GM23338 (cell line): Measurements from ENCODE around the gene MFAP3L. TPM values are rescaled to one million over a fixed set of nuclear protein-coding genes. Genes with fewer than 3 reads are reported as not detected.

Source experiments
- ATAC-seq: fragments of 200-7000 bp; cut with Tn5 transposase; 3 replicates; pipeline ENCODE4 v1.9.1; 2020
- DNase-seq: peaks from one replicate; pipeline ENCODE4 v3.0.0-alpha.2; 2015; ENCODE audit warnings: low spot score
- H2AFZ ChIP-seq: fragments of 200-600 bp; sonication (generic); 2 replicates; pipeline ENCODE4 v1.8.0; 2016; ENCODE audit warnings: antibody characterized with exemption, mild to moderate bottlenecking, moderate library complexity
- H3F3A ChIP-seq: fragments of 200-600 bp; sonication (generic); replicated peaks from 2 replicates; pipeline ENCODE4 v1.8.0; 2017; ENCODE audit warnings: antibody characterized with exemption, mixed run types, low read depth
- H3K27ac ChIP-seq: fragments of 200-600 bp; sonication (generic); 2 replicates; pipeline ENCODE4 v1.6.1; 2016; ENCODE audit warnings: low read depth
- H3K27me3 ChIP-seq: fragments of 200-600 bp; sonication (generic); 2 replicates; pipeline ENCODE4 v1.8.0; 2016; ENCODE audit warnings: mild to moderate bottlenecking, mixed run types, moderate library complexity; ENCODE audit not compliant: insufficient read depth
- H3K36me3 ChIP-seq: fragments of 200-600 bp; sonication (generic); 2 replicates; pipeline ENCODE4 v1.8.0; 2016; ENCODE audit warnings: mild to moderate bottlenecking; ENCODE audit not compliant: insufficient read depth
- H3K4me1 ChIP-seq: fragments of 200-600 bp; sonication (generic); 2 replicates; pipeline ENCODE4 v1.8.0; 2016; ENCODE audit warnings: mild to moderate bottlenecking, moderate library complexity; ENCODE audit not compliant: insufficient read depth
- H3K4me2 ChIP-seq: fragments of 200-600 bp; sonication (generic); 2 replicates; pipeline ENCODE4 v1.7.1; 2017; ENCODE audit warnings: mixed run types
- H3K4me3 ChIP-seq: fragments of 200-600 bp; sonication (generic); 2 replicates; pipeline ENCODE4 v1.6.1; 2016; ENCODE audit warnings: mixed run types
- H3K79me2 ChIP-seq: fragments of 200-600 bp; sonication (generic); replicated peaks from 2 replicates; pipeline ENCODE4 v1.8.0; 2017; ENCODE audit warnings: mild to moderate bottlenecking; ENCODE audit not compliant: insufficient read depth
- H3K9me2 ChIP-seq: fragments of 200-600 bp; sonication (generic); 2 replicates; pipeline ENCODE4 v1.8.0; 2017; ENCODE audit not compliant: insufficient read depth
- H4K20me1 ChIP-seq: fragments of 200-600 bp; sonication (generic); replicated peaks from 2 replicates; pipeline ENCODE4 v1.8.0; 2017; ENCODE audit warnings: mild to moderate bottlenecking; ENCODE audit not compliant: insufficient read depth
- H3K27ac Mint-ChIP-seq: 2 replicates; pipeline ENCODE4 v1.8.0; 2020; ENCODE audit warnings: inconsistent platforms, mild to moderate bottlenecking, moderate library complexity, mixed read lengths
- H3K27me3 Mint-ChIP-seq: 3 replicates; pipeline ENCODE4 v1.8.0; 2022; ENCODE audit warnings: low read depth, mild to moderate bottlenecking, moderate library complexity, mixed read lengths, inconsistent platforms; ENCODE audit not compliant: insufficient read depth, poor library complexity
- H3K36me3 Mint-ChIP-seq: 3 replicates; pipeline ENCODE4 v1.8.0; 2021; ENCODE audit warnings: low read depth, mild to moderate bottlenecking, inconsistent platforms, moderate library complexity, mixed read lengths
- H3K4me1 Mint-ChIP-seq: 3 replicates; pipeline ENCODE4 v1.8.0; 2020; ENCODE audit warnings: mild to moderate bottlenecking, inconsistent platforms, mixed read lengths
- H3K4me3 Mint-ChIP-seq: 3 replicates; pipeline ENCODE4 v1.8.0; 2021; ENCODE audit warnings: moderate library complexity, mild to moderate bottlenecking, inconsistent platforms, mixed read lengths
- H3K9me3 Mint-ChIP-seq: 3 replicates; pipeline ENCODE4 v1.8.0; 2020; ENCODE audit warnings: moderate library complexity, mild to moderate bottlenecking, inconsistent platforms, mixed read lengths
- EZH2 ChIP-seq: fragments of 200-600 bp; sonication (generic); IDR thresholded peaks from one replicate; pipeline ENCODE4 v1.8.0; 2017; ENCODE audit warnings: antibody characterized with exemption, mild to moderate bottlenecking, low read depth; ENCODE audit not compliant: unreplicated experiment
- JUNB ChIP-seq: IDR thresholded peaks from one replicate; pipeline ENCODE4 v1.6.1; 2016; ENCODE audit warnings: antibody characterized with exemption; ENCODE audit not compliant: unreplicated experiment
- NANOG ChIP-seq: IDR thresholded peaks from 2 replicates; pipeline ENCODE4 v1.6.1; 2016; ENCODE audit warnings: antibody characterized with exemption, borderline replicate concordance
- polyA plus RNA-seq: library from polyadenylated mRNA; unstranded; fragments of >200 nt; fragmentation: Nextera tagmentation; extraction: Ambion mirVana; gene quantifications from 2 replicates; pipeline ENCODE4 v1.2.1, GENCODE V29; 2016
- total RNA-seq: library from RNA; depleted of rRNA; stranded (reverse); fragments of >200 nt; shearing (Covaris generic); gene quantifications from 2 replicates; pipeline ENCODE4 v1.2.3, GENCODE V29; 2014
- TF ChIP-seq, protein P1 (sequence below): fragments of 250-450 bp; sonication (Bioruptor Pico); IDR thresholded peaks from 2 replicates; pipeline ENCODE4 v1.5.0; 2020; ENCODE audit warnings: mild to moderate bottlenecking, moderate library complexity
- TF ChIP-seq, protein P2 (sequence below): IDR thresholded peaks from 2 replicates; pipeline ENCODE4 v1.6.1; 2016; ENCODE audit warnings: antibody characterized with exemption

The MFAP3L gene
- total and polyA plus RNA-seq, 2 experiments from 2014 or later, result 3.4 to 7.9 TPM

DNA sequence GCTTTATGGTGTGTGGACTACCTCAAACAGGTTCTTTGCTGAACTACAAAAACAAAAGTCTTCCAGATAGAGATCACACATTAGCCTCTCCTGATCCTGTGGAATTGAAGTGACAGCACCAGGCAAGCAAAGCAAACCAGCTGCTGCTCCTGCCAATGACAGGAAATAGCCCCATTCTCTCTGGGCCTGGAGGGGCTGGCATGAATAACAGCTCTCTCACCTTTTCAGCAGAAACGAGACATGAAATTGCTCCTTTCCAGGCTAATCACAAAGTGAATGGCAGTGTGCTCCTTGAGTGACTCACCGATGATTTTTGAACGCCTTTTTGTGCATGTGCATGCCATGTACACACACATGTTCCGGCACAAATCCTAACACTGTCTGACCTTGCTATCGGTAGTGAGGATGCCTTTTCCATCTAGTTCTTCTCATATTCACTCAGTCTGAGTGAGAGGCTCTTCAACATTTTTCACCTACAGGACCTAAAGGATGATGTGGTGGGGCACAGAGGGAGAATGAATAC, 24.4 kb downstream of the MFAP3L start (continued):
- TF ChIP-seq, protein P1, sequence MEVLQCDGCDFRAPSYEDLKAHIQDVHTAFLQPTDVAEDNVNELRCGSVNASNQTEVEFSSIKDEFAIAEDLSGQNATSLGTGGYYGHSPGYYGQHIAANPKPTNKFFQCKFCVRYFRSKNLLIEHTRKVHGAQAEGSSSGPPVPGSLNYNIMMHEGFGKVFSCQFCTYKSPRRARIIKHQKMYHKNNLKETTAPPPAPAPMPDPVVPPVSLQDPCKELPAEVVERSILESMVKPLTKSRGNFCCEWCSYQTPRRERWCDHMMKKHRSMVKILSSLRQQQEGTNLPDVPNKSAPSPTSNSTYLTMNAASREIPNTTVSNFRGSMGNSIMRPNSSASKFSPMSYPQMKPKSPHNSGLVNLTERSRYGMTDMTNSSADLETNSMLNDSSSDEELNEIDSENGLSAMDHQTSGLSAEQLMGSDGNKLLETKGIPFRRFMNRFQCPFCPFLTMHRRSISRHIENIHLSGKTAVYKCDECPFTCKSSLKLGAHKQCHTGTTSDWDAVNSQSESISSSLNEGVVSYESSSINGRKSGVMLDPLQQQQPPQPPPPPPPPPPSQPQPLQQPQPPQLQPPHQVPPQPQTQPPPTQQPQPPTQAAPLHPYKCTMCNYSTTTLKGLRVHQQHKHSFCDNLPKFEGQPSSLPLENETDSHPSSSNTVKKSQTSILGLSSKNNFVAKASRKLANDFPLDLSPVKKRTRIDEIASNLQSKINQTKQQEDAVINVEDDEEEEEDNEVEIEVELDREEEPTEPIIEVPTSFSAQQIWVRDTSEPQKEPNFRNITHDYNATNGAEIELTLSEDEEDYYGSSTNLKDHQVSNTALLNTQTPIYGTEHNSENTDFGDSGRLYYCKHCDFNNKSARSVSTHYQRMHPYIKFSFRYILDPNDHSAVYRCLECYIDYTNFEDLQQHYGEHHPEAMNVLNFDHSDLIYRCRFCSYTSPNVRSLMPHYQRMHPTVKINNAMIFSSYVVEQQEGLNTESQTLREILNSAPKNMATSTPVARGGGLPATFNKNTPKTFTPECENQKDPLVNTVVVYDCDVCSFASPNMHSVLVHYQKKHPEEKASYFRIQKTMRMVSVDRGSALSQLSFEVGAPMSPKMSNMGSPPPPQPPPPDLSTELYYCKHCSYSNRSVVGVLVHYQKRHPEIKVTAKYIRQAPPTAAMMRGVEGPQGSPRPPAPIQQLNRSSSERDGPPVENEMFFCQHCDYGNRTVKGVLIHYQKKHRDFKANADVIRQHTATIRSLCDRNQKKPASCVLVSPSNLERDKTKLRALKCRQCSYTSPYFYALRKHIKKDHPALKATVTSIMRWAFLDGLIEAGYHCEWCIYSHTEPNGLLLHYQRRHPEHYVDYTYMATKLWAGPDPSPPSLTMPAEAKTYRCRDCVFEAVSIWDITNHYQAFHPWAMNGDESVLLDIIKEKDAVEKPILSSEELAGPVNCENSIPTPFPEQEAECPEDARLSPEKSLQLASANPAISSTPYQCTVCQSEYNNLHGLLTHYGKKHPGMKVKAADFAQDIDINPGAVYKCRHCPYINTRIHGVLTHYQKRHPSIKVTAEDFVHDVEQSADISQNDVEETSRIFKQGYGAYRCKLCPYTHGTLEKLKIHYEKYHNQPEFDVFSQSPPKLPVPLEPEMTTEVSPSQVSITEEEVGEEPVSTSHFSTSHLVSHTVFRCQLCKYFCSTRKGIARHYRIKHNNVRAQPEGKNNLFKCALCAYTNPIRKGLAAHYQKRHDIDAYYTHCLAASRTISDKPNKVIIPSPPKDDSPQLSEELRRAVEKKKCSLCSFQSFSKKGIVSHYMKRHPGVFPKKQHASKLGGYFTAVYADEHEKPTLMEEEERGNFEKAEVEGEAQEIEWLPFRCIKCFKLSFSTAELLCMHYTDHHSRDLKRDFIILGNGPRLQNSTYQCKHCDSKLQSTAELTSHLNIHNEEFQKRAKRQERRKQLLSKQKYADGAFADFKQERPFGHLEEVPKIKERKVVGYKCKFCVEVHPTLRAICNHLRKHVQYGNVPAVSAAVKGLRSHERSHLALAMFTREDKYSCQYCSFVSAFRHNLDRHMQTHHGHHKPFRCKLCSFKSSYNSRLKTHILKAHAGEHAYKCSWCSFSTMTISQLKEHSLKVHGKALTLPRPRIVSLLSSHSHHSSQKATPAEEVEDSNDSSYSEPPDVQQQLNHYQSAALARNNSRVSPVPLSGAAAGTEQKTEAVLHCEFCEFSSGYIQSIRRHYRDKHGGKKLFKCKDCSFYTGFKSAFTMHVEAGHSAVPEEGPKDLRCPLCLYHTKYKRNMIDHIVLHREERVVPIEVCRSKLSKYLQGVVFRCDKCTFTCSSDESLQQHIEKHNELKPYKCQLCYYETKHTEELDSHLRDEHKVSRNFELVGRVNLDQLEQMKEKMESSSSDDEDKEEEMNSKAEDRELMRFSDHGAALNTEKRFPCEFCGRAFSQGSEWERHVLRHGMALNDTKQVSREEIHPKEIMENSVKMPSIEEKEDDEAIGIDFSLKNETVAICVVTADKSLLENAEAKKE (CRISPR knock-in tag), result no peak
- TF ChIP-seq JUNB, result no peak

- peaks cover 17% of the 10 kb centered on the region for H3K4me1 ChIP-seq
- no peak overlapping the region for H3K4me3 Mint-ChIP-seq
- H3K36me3 Mint-ChIP-seq, result no peaks in the 10 kb centered on the region
- TF ChIP-seq, protein P1 (CRISPR knock-in tag), result no peak
- TF ChIP-seq NANOG (no peak), EZH2 (no peak)
- TF ChIP-seq, protein P2, sequence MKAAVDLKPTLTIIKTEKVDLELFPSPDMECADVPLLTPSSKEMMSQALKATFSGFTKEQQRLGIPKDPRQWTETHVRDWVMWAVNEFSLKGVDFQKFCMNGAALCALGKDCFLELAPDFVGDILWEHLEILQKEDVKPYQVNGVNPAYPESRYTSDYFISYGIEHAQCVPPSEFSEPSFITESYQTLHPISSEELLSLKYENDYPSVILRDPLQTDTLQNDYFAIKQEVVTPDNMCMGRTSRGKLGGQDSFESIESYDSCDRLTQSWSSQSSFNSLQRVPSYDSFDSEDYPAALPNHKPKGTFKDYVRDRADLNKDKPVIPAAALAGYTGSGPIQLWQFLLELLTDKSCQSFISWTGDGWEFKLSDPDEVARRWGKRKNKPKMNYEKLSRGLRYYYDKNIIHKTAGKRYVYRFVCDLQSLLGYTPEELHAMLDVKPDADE, result no peak
Measured at GRCh38 chr4:170001011-170001744, 25.0 kb downstream of the MFAP3L start.

More at GRCh38 chr4:170001011-170001744, 25.0 kb downstream of the MFAP3L start:
- H3K4me3 ChIP-seq, result no peak overlapping the region
- DNase-seq (no peak), ATAC-seq (no peak)
- no peaks in the 10 kb centered on the region for H3K36me3 ChIP-seq
- H3K27me3 Mint-ChIP-seq, result peaks cover 2% of the 10 kb centered on the region
- H3K79me2 ChIP-seq, result no peaks in the 10 kb centered on the region
- no peaks in the 10 kb centered on the region for H3F3A ChIP-seq
- H3K27ac ChIP-seq, result no peak overlapping the region
- no peak overlapping the region for H2AFZ ChIP-seq
- H4K20me1 ChIP-seq, result no peaks in the 10 kb centered on the region
- H3K27ac Mint-ChIP-seq, result no peak overlapping the region
- no peaks in the 10 kb centered on the region; the same call in 1 of the 2 replicates for H3K9me2 ChIP-seq
- H3K27me3 ChIP-seq, result no peaks in the 10 kb centered on the region
- no peak overlapping the region for H3K4me2 ChIP-seq
- peaks cover 30% of the 10 kb centered on the region for H3K4me1 Mint-ChIP-seq
- H3K9me3 Mint-ChIP-seq, result no peaks in the 10 kb centered on the region
